ENCODE data around the gene SPEN. TPM values are rescaled to one million over a fixed set of nuclear protein-coding genes. Genes with fewer than 3 reads are reported as not detected.

Gene SPEN
- total and polyA plus RNA-seq, 2 experiments from 2014 or later: 14.9 to 43.6 TPM

DNA sequence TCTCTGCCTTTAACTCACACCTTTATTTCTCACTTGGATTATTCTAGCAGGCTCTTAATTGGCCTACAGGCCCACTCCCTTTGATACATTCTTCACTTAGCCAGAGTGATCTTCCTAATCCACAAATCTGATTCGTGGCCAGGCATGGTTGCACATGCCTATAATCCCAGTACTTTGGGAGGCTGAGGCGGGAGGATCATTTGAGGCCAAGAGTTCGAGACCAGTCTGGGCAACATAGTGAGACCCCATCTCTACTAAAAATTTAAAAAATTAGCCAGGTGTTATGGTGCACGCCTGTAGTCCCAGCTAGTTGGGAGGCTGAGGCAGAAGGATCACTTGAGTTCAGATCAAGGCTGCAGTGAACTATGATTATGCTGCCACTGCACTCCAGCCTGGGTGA, 126.3 kb downstream of the SPEN start (continued):
- TF ChIP-seq ZNF331 (CRISPR knock-in tag; IDR thresholded peaks at IDR 0.05; ENCODE audit: low read depth) (no peak), EZH2phosphoT487 (IDR thresholded peaks at IDR 0.05; ENCODE audit: unreplicated experiment) (no peak), JUNB (IDR thresholded peaks at IDR 0.05; ENCODE audit: unreplicated experiment) (no peak), STAT1 (IDR thresholded peaks at IDR 0.05; ENCODE audit: unreplicated experiment) (no peak), ZNF114 (CRISPR knock-in tag; IDR thresholded peaks at IDR 0.05) (no peak)

DNA sequence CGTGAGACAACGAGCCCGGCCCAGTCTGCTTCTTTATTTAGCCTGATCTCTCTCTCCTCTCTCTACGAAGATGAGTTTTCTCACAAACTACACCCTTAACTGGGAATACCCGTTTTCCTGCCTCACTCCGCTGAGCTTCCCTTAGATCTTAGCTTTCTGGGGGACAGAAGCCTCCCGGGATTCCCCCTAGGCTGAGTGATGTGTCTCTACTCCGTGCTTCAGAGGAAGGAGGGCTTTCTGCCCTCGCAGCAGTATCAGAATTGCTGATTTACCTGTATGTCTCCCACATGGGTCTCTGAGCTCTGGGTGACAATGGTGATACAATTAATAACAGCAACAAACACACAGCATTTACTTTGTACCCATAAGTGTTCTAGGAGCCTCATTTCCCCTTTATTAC, 127.3 kb downstream of the SPEN start:
- Histone ChIP-seq H3F3A (replicated peaks; ENCODE audit: low read depth) (peaks cover 6% of the 10 kb centered on the region; the same call in 1 of the 2 replicates), H3K9me2 (ENCODE audit: insufficient read depth) (no peaks in the 10 kb centered on the region), H3K79me2 (replicated peaks; ENCODE audit: insufficient read depth) (peaks cover 23% of the 10 kb centered on the region), H3K4me2 (peak overlapping the region; percentile 89), H3K36me3 (ENCODE audit: insufficient read depth) (no peaks in the 10 kb centered on the region), H3K4me1 (ENCODE audit: insufficient read depth) (peaks cover 8% of the 10 kb centered on the region), H3K27me3 (ENCODE audit: insufficient read depth) (no peaks in the 10 kb centered on the region), H4K20me1 (replicated peaks; ENCODE audit: insufficient read depth) (no peaks in the 10 kb centered on the region), H2AFZ (peak overlapping the region; percentile 70; the same call in 1 of the 2 replicates), H3K4me3 (peak overlapping the region; percentile 73), H3K27ac (ENCODE audit: low read depth) (no peak overlapping the region)
- no peak for TF ChIP-seq JUNB (IDR thresholded peaks at IDR 0.05; ENCODE audit: unreplicated experiment)
- TF ChIP-seq, protein P1, sequence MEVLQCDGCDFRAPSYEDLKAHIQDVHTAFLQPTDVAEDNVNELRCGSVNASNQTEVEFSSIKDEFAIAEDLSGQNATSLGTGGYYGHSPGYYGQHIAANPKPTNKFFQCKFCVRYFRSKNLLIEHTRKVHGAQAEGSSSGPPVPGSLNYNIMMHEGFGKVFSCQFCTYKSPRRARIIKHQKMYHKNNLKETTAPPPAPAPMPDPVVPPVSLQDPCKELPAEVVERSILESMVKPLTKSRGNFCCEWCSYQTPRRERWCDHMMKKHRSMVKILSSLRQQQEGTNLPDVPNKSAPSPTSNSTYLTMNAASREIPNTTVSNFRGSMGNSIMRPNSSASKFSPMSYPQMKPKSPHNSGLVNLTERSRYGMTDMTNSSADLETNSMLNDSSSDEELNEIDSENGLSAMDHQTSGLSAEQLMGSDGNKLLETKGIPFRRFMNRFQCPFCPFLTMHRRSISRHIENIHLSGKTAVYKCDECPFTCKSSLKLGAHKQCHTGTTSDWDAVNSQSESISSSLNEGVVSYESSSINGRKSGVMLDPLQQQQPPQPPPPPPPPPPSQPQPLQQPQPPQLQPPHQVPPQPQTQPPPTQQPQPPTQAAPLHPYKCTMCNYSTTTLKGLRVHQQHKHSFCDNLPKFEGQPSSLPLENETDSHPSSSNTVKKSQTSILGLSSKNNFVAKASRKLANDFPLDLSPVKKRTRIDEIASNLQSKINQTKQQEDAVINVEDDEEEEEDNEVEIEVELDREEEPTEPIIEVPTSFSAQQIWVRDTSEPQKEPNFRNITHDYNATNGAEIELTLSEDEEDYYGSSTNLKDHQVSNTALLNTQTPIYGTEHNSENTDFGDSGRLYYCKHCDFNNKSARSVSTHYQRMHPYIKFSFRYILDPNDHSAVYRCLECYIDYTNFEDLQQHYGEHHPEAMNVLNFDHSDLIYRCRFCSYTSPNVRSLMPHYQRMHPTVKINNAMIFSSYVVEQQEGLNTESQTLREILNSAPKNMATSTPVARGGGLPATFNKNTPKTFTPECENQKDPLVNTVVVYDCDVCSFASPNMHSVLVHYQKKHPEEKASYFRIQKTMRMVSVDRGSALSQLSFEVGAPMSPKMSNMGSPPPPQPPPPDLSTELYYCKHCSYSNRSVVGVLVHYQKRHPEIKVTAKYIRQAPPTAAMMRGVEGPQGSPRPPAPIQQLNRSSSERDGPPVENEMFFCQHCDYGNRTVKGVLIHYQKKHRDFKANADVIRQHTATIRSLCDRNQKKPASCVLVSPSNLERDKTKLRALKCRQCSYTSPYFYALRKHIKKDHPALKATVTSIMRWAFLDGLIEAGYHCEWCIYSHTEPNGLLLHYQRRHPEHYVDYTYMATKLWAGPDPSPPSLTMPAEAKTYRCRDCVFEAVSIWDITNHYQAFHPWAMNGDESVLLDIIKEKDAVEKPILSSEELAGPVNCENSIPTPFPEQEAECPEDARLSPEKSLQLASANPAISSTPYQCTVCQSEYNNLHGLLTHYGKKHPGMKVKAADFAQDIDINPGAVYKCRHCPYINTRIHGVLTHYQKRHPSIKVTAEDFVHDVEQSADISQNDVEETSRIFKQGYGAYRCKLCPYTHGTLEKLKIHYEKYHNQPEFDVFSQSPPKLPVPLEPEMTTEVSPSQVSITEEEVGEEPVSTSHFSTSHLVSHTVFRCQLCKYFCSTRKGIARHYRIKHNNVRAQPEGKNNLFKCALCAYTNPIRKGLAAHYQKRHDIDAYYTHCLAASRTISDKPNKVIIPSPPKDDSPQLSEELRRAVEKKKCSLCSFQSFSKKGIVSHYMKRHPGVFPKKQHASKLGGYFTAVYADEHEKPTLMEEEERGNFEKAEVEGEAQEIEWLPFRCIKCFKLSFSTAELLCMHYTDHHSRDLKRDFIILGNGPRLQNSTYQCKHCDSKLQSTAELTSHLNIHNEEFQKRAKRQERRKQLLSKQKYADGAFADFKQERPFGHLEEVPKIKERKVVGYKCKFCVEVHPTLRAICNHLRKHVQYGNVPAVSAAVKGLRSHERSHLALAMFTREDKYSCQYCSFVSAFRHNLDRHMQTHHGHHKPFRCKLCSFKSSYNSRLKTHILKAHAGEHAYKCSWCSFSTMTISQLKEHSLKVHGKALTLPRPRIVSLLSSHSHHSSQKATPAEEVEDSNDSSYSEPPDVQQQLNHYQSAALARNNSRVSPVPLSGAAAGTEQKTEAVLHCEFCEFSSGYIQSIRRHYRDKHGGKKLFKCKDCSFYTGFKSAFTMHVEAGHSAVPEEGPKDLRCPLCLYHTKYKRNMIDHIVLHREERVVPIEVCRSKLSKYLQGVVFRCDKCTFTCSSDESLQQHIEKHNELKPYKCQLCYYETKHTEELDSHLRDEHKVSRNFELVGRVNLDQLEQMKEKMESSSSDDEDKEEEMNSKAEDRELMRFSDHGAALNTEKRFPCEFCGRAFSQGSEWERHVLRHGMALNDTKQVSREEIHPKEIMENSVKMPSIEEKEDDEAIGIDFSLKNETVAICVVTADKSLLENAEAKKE (CRISPR knock-in tag; IDR thresholded peaks at IDR 0.05): no peak
- no peak for TF ChIP-seq CREB1 (CRISPR knock-in tag; IDR thresholded peaks at IDR 0.05; ENCODE audit: low read depth)
- TF ChIP-seq REST (IDR thresholded peaks at IDR 0.05; ENCODE audit: unreplicated experiment): no peak
- TF ChIP-seq STAT1 (IDR thresholded peaks at IDR 0.05; ENCODE audit: unreplicated experiment): no peak
- no peak; the same call in 2 of the 3 replicates for ATAC-seq
- Mint-ChIP-seq H3K9me3 (peaks cover 13% of the 10 kb centered on the region), H3K4me3 (peak overlapping the region; percentile 91), H3K4me1 (peaks cover 13% of the 10 kb centered on the region), H3K27ac (no peak overlapping the region; the same call in 1 of the 2 replicates), H3K36me3 (ENCODE audit: low read depth) (peaks cover 22% of the 10 kb centered on the region), H3K27me3 (ENCODE audit: insufficient read depth, low read depth, poor library complexity) (peaks cover 3% of the 10 kb centered on the region)
- no peak for DNase-seq (ENCODE audit: low spot score)

Data from GM23338 (cell line).